NOMO-1 (cell line): ENCODE measurements around the gene PDXDC1.
"Not testable (repeated sequence)": the region's sequence is repeated elsewhere in the genome, so short reads cannot be mapped to it uniquely, and the experiment has no call there.

Source experiments
- DNase-seq, 2 experiments: peaks; one replicate each; lab custom pipeline; 2025; ENCODE audit not compliant: unreplicated experiment in 2 of 2; lab: John Stamatoyannopoulos, UW

Gene PDXDC1

GRCh38 chr16:14973785-14974322 lies 972 bp upstream of the PDXDC1 start:
- not testable (repeated sequence) for DNase-seq

GRCh38 chr16:14974331-14974655 lies 533 bp upstream of the PDXDC1 start:
- DNase-seq: not testable (repeated sequence)

- DNase-seq: peak; percentile 0 to 3
Measured at GRCh38 chr16:14975418-14976194, 780 bp downstream of the PDXDC1 start.

- DNase-seq: not testable (repeated sequence)
Measured at GRCh38 chr16:14976971-14977736, 2.3 kb downstream of the PDXDC1 start.

GRCh38 chr16:14978281-14978680 lies 3.5 kb downstream of the PDXDC1 start:
- DNase-seq: not testable (repeated sequence)

GRCh38 chr16:14978908-14979307 lies 4.1 kb downstream of the PDXDC1 start:
- not testable (repeated sequence) for DNase-seq

- not testable (repeated sequence) for DNase-seq
Measured at GRCh38 chr16:14981234-14981633, 6.4 kb downstream of the PDXDC1 start.

- DNase-seq: not testable (repeated sequence)
Measured at GRCh38 chr16:14982521-14982920, 7.7 kb downstream of the PDXDC1 start.

- DNase-seq: not testable (repeated sequence)
Measured at GRCh38 chr16:14988092-14988491, 13.3 kb downstream of the PDXDC1 start.

- DNase-seq: not testable (repeated sequence)
Measured at GRCh38 chr16:14988661-14989191, 13.9 kb downstream of the PDXDC1 start.

GRCh38 chr16:14989291-14990281 lies 14.8 kb downstream of the PDXDC1 start:
- not testable (repeated sequence) for DNase-seq

- DNase-seq: not testable (repeated sequence)
Measured at GRCh38 chr16:14993277-14994151, 18.7 kb downstream of the PDXDC1 start.

- DNase-seq: not testable (repeated sequence)
Measured at GRCh38 chr16:14996702-14997101, 21.9 kb downstream of the PDXDC1 start.

- not testable (repeated sequence) for DNase-seq
Measured at GRCh38 chr16:14998300-14998699, 23.5 kb downstream of the PDXDC1 start.

- not testable (repeated sequence) for DNase-seq
Measured at GRCh38 chr16:14999845-15000244, 25.0 kb downstream of the PDXDC1 start.

- not testable (repeated sequence) for DNase-seq
Measured at GRCh38 chr16:15002448-15002847, 27.6 kb downstream of the PDXDC1 start.

- not testable (repeated sequence) for DNase-seq
Measured at GRCh38 chr16:15005357-15006132, 30.7 kb downstream of the PDXDC1 start.

- not testable (repeated sequence) for DNase-seq
Measured at GRCh38 chr16:15008647-15009046, 33.8 kb downstream of the PDXDC1 start.
